HG02610 (cell line): ENCODE measurements around the gene AQP11.
"Not testable (repeated sequence)": the region's sequence is repeated elsewhere in the genome, so short reads cannot be mapped to it uniquely, and the experiment has no call there.

Source experiments
- ATAC-seq: cut with Tn5 transposase; IDR thresholded peaks from one replicate; pipeline ENCODE4 v1.9.1; 2021; ENCODE audit warnings: mild to moderate bottlenecking, moderate library complexity; ENCODE audit not compliant: unreplicated experiment

The AQP11 gene

GRCh38 chr11:77590194-77590782, 535 bp downstream of the AQP11 start:
- ATAC-seq, result no peak

- ATAC-seq, result no peak
Observed at GRCh38 chr11:77592727-77593126, 3.0 kb downstream of the AQP11 start.

- ATAC-seq, result no peak
Observed at GRCh38 chr11:77593883-77594282, 4.1 kb downstream of the AQP11 start.

- ATAC-seq, result no peak
Observed at GRCh38 chr11:77596626-77597025, 6.9 kb downstream of the AQP11 start.

GRCh38 chr11:77598195-77598594, 8.4 kb downstream of the AQP11 start:
- ATAC-seq, result no peak

GRCh38 chr11:77602381-77603088, 12.8 kb downstream of the AQP11 start:
- no peak for ATAC-seq

GRCh38 chr11:77604281-77604680, 14.5 kb downstream of the AQP11 start:
- ATAC-seq, result no peak

- ATAC-seq, result no peak
Observed at GRCh38 chr11:77609234-77609633, 19.5 kb downstream of the AQP11 start.

GRCh38 chr11:77611921-77612320, 22.2 kb downstream of the AQP11 start:
- no peak for ATAC-seq

GRCh38 chr11:77617892-77618291, 28.1 kb downstream of the AQP11 start:
- no peak for ATAC-seq

- ATAC-seq, result no peak
Observed at GRCh38 chr11:77619576-77620198, 29.9 kb downstream of the AQP11 start.

- ATAC-seq, result no peak
Observed at GRCh38 chr11:77630157-77630710, 40.5 kb downstream of the AQP11 start.

- ATAC-seq, result not testable (repeated sequence)
Observed at GRCh38 chr11:77633926-77634325, 44.2 kb downstream of the AQP11 start.

- ATAC-seq, result no peak
Observed at GRCh38 chr11:77636731-77637344, 47.1 kb downstream of the AQP11 start.

- peak; percentile 95 for ATAC-seq
Observed at GRCh38 chr11:77637345-77638165, 47.8 kb downstream of the AQP11 start, which contains the start of gene CLNS1A. TSS of gene CLNS1A (minus strand) at chr11:77637794. CDS start at chr11:77637714, 80 bp downstream.

GRCh38 chr11:77642228-77642627, 52.5 kb downstream of the AQP11 start:
- no peak for ATAC-seq

GRCh38 chr11:77644887-77645286, 55.1 kb downstream of the AQP11 start:
- no peak for ATAC-seq

- no peak for ATAC-seq
Observed at GRCh38 chr11:77647654-77648305, 58.0 kb downstream of the AQP11 start.

- no peak for ATAC-seq
Observed at GRCh38 chr11:77650123-77650522, 60.4 kb downstream of the AQP11 start.
